Natural killer cell treated with Interleukin-12 subunit alpha and Interleukin-12 subunit beta and Interleukin-15 and Interleukin-18, amount 100 ng/mL, for 72 hours (primary cell): Measurements from ENCODE around the gene ATG12. TPM values are rescaled to one million over a fixed set of nuclear protein-coding genes. Genes with fewer than 3 reads are reported as not detected.
"Not testable (repeated sequence)": the region's sequence is repeated elsewhere in the genome, so short reads cannot be mapped to it uniquely, and the experiment has no call there.

Source experiments
- ATAC-seq, 2 donors: fragments of 150-1000 bp; cut with Tn5 transposase in 1 of 2; sonication (Bioruptor Pico), chemical (Tn5 transposase) in 1 of 2; 2 replicates each; pipeline ENCODE4 v1.10.0; 2021
- DNase-seq: peaks from one replicate; pipeline ENCODE4 v3.0.0; 2022; ENCODE audit warnings: low spot score
- H3K27ac Mint-ChIP-seq, 2 donors: 1 replicate in 1 of 2; 2 replicates in 1 of 2; pipeline ENCODE4 v1.8.0; 2022; ENCODE audit warnings: mixed read lengths in 2 of 2, mild to moderate bottlenecking in 1 of 2, moderate library complexity in 1 of 2
- H3K27me3 Mint-ChIP-seq, 2 donors: 1 replicate in 1 of 2; 2 replicates in 1 of 2; pipeline ENCODE4 v1.8.0; 2022; ENCODE audit warnings: mixed read lengths in 2 of 2
- H3K36me3 Mint-ChIP-seq: one replicate; pipeline ENCODE4 v1.8.0; 2022; ENCODE audit warnings: mixed read lengths
- H3K4me1 Mint-ChIP-seq, 2 donors: 1 replicate in 1 of 2; 2 replicates in 1 of 2; pipeline ENCODE4 v1.8.0; 2022; ENCODE audit warnings: low read depth in 2 of 2, mixed read lengths in 2 of 2, mild to moderate bottlenecking in 1 of 2
- H3K4me3 Mint-ChIP-seq: one replicate; pipeline ENCODE4 v1.8.0; 2022; ENCODE audit warnings: mixed read lengths
- H3K9me3 Mint-ChIP-seq: 2 replicates; pipeline ENCODE4 v1.8.0; 2022; ENCODE audit warnings: mixed read lengths
- total RNA-seq, 2 donors: library from RNA; stranded (reverse); gene quantifications; one replicate each; pipeline ENCODE4 v1.2.3, GENCODE V29; 2022

ATG12 gene
- total RNA-seq = 10 to 100 TPM; 35.1 to 63.9 TPM

DNA sequence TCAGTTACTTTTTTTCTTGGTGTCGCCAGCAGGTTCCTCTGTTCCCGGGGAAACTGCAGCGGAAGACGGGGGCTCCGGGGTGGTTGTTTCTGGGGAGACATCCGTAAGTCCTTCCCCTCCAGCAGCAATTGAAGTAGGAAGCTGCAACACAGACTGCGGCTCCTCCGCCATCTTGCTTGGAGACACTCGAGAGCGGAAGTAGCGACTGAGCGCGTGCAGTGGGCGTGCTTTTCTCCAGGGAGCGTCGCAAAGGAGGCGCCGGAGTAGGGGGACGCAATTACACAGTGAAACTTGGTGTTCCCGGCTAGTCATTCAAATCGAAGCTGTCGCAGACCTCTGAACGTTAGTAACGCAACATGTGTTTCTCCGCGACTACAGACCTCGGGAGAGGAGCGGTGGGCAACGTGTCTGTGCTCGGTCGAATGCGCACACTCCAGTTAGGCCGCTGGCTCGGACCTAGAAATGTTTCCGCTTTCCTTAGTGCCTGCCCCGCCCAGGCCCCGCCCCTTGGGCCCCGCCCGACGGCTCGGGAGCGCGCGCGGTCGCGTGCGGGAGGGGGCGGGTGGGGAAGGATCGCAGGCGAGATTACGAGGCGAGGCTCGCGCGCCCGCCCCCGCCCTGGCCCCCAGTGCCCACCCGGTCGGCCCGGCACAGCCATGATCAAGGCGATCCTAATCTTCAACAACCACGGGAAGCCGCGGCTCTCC lies at the start of gene ATG12, which contains the start of gene AP3S1:
Gene ATG12, minus strand, starts transcription at position 184 of the 707 bp plus-strand sequence. Its CDS starts 13 bp downstream, at position 171.
Gene AP3S1, plus strand, starts transcription at position 554 of the 707 bp plus-strand sequence. Its CDS starts 103 bp downstream, at position 657.
- Mint-ChIP-seq H3K9me3 (no peaks in the 10 kb centered on the region), H3K4me3 (peak within 1 kb of the TSS; percentile 94), H3K27me3 (no peaks in the 10 kb centered on the region), H3K4me1 (peaks cover 40 to 49% of the 10 kb centered on the region in 2 donors), H3K36me3 (peaks cover 9% of the 10 kb centered on the region), H3K27ac (peak within 1 kb of the TSS; percentile 90 to 99)
- peak; percentile 92 for DNase-seq
- peak; percentile 93 for ATAC-seq

DNA sequence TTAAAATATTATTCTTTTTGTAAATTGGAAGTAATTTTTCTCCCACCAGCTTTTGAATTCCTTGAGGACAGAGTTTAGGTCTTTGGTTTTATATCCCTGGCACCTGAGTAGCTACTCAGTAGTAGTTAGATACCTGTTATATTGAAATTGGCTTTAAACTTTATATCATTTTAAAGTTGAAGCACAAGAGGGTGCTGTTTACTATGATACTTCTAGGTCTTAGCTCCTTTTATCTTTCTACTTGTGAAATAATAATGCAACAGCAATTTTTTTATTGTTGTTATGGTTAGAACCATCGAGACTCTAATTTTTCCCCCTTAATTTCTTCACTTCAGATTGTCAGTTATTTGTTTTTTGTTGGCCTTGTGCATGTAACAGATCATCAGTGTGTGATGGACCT lies 46.7 kb upstream of the ATG12 start:
- no peak overlapping the region for H3K27ac Mint-ChIP-seq
- no peaks in the 10 kb centered on the region for H3K9me3 Mint-ChIP-seq
- no peaks in the 10 kb centered on the region for H3K36me3 Mint-ChIP-seq
- no peaks in the 10 kb centered on the region for H3K27me3 Mint-ChIP-seq
- H3K4me1 Mint-ChIP-seq = no peaks in the 10 kb centered on the region
- ATAC-seq (no peak), DNase-seq (no peak)
- no peak overlapping the region for H3K4me3 Mint-ChIP-seq

DNA sequence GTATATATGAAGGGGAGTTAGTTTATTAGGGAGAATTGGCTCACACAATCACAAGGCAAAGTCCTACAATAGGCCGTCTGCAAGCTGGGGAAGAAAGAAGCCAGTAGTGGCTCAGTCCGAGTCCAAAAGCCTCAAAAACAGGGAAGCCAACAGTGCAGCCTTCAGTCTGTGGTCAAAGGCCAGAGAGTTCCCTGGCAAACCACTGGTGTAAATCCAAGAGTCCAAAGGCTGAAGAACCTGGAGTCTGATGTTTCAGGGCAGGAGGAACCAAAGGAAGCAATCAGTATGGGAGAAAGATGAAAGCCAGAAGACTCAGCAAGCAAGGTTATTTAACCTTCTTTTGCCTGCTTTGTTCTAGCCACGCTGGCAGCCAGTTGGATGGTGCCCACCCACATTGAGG lies 43.8 kb upstream of the ATG12 start:
- H3K27me3 Mint-ChIP-seq, H3K4me3 Mint-ChIP-seq, H3K9me3 Mint-ChIP-seq, DNase-seq, H3K27ac Mint-ChIP-seq, H3K36me3 Mint-ChIP-seq, ATAC-seq: not testable (repeated sequence)
- peaks cover 13% of the 10 kb centered on the region in 2 donors for H3K4me1 Mint-ChIP-seq

DNA sequence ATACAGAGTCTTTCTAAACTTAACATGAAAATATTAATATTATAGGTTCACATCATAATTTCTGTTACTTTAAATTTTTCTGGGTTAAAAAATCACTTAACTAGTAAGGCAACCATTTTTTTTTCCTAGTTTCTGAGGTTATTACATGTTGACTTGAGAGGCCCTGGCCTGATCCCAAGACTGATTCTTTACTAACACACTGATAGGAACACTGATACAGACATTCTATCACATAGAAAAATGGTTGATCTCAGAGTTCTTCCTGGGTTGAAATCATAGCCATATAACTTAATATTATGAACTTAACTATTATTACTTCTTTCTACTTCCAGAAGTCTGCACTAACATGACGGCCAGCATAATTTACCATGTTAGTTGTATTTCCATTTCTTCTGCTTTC lies 43.3 kb upstream of the ATG12 start:
- no peak for DNase-seq
- H3K4me3 Mint-ChIP-seq = no peak overlapping the region
- H3K4me1 Mint-ChIP-seq = peaks cover 15% of the 10 kb centered on the region in 2 donors
- H3K27me3 Mint-ChIP-seq = no peaks in the 10 kb centered on the region
- H3K9me3 Mint-ChIP-seq = peaks cover 5% of the 10 kb centered on the region
- no peak for ATAC-seq
- no peak overlapping the region for H3K27ac Mint-ChIP-seq
- H3K36me3 Mint-ChIP-seq = peaks cover 9% of the 10 kb centered on the region

DNA sequence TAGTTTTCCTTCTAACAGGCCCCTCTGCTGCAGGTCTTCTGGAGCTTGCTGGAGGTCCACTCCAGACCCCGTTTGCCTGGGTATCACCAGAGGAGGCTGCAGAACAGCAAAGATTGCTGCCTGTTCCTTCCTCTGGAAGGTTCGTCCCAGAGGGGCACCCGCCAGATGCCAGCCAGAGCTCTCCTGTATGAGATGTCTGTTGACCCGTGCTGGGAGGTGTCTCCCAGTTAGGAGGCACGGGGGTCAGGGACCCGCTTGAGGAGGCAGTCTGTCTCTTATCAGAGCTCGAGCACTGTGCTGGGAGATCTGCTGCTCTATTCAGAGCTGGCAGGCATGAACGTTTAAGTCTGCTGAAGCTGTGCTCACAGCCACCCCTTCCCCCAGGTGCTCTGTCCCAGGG lies 41.1 kb upstream of the ATG12 start:
- peaks cover 18 to 21% of the 10 kb centered on the region in 2 donors for H3K4me1 Mint-ChIP-seq
- ATAC-seq, H3K9me3 Mint-ChIP-seq, H3K27ac Mint-ChIP-seq, H3K4me3 Mint-ChIP-seq, H3K36me3 Mint-ChIP-seq, DNase-seq, H3K27me3 Mint-ChIP-seq: not testable (repeated sequence)

DNA sequence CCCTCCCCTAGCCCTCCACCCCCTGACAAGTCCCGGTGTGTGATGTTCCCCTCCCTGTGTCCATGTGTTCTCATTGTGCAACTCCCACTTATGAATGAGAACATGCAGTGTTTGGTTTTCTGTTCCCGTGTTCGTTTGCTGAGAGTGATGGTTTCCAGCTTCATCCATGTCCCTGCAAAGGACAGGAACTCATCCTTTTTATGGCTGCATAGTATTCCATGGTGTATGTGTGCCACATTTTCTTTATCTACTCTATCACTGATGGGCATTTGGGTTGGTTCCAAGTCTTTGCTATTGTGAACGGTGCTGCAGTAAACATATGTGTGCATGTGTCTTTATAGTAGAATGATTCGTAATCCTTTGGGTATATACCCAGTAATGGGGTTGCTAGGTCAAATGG lies 36.0 kb upstream of the ATG12 start:
- H3K36me3 Mint-ChIP-seq, H3K4me3 Mint-ChIP-seq, ATAC-seq, H3K27ac Mint-ChIP-seq, H3K9me3 Mint-ChIP-seq, DNase-seq, H3K27me3 Mint-ChIP-seq: not testable (repeated sequence)
- H3K4me1 Mint-ChIP-seq = peaks cover 18 to 21% of the 10 kb centered on the region in 2 donors

DNA sequence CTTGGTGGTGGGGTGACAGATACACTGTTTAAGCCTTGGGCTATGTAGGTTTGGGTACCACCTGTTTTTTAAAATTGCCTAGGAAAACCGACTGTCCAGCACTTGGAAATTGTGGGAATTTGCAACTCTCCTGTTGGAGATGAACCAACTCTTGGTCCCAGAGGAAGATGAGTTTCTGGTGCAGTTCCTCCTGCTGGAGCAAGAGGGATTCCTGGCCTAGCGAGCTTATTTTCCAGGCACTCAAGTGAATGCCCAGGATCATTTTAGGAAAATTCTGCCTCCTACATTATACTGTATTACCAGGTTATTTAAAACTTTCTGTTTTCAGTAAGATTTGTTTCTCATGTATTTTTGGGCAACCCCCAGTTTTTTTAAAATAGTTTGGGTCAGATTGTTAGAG lies 34.1 kb upstream of the ATG12 start:
- Mint-ChIP-seq H3K27ac (no peak overlapping the region), H3K4me1 (peaks cover 7 to 10% of the 10 kb centered on the region in 2 donors), H3K27me3 (no peaks in the 10 kb centered on the region), H3K9me3 (no peaks in the 10 kb centered on the region), H3K4me3 (no peak overlapping the region), H3K36me3 (peaks cover 12% of the 10 kb centered on the region)
- ATAC-seq = no peak
- no peak for DNase-seq

DNA sequence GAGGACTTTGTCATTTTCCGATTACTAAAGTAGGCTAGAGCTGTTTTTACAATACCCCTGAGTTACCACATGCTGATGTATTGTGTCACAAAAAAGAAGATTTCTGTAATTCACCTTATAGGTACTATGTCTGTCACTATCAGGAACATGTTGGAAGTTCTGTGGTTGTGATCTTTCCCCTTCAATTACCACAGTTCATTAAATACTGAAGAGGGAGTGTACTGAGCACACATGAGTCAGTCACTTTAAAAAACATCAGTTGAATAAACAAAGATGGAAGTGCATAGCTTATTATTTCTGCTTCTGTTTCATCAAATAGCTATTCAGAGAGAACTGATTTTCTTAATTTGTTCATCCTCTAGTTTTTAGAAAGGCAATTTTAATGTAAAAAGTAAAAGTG lies 32.0 kb upstream of the ATG12 start:
- Mint-ChIP-seq H3K27ac (no peak overlapping the region), H3K4me3 (no peak overlapping the region), H3K4me1 (peaks cover 0 to 4% of the 10 kb centered on the region in 2 donors), H3K27me3 (no peaks in the 10 kb centered on the region), H3K9me3 (no peaks in the 10 kb centered on the region), H3K36me3 (peaks cover 10% of the 10 kb centered on the region)
- ATAC-seq (no peak), DNase-seq (no peak)

DNA sequence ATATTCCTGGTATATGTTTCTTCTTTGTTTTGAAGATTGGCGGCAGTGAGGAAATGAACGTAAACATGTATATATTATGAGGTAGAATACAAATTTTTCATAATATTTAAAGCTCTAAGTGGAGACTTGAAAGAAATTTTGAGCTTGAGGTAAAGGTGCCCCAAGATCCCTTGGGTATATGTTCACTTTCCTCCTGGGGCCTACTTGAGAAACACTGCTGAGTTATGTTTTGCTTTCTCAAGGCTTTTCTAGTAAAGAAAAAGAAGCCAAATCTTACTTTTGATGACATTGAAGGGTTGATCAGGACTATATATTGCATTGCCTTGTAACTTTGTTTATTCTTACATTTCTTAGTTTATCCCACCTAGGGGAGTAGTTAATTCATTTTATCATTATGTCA lies 31.1 kb upstream of the ATG12 start:
- Mint-ChIP-seq H3K4me1 (peaks cover 0 to 4% of the 10 kb centered on the region in 2 donors), H3K27ac (no peak overlapping the region), H3K36me3 (peaks cover 10% of the 10 kb centered on the region), H3K4me3 (no peak overlapping the region), H3K9me3 (no peaks in the 10 kb centered on the region), H3K27me3 (no peaks in the 10 kb centered on the region)
- no peak for DNase-seq
- no peak for ATAC-seq

DNA sequence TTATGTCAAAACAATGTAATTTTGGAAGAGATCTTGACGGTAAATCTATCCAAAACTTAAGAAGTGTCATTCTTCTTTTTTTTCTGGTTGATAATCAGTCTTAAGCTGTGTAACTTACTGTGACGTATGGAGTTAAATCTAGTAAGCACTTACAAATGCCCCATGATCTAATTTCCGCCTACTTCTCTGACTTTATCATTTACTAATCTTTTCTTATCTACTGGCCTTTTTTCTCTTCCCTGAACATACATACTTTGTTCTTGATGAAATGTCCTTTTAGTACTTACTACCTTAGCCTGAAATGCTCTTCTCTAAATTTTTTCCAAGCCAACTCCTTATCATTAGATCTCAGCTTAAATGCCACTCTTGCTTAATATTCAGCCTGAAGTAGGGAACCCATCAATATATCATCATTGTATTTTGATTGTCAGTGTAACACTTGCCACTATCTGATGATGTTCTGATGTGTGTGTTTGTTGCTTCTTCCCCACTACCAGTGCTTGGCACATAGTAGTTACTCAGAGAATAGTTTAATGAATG lies 28.0 kb upstream of the ATG12 start:
- Mint-ChIP-seq H3K4me3 (no peak overlapping the region), H3K4me1 (peaks cover 0 to 4% of the 10 kb centered on the region in 2 donors), H3K36me3 (peaks cover 10% of the 10 kb centered on the region), H3K27me3 (no peaks in the 10 kb centered on the region), H3K9me3 (no peaks in the 10 kb centered on the region), H3K27ac (no peak overlapping the region)
- ATAC-seq = no peak
- DNase-seq = no peak

DNA sequence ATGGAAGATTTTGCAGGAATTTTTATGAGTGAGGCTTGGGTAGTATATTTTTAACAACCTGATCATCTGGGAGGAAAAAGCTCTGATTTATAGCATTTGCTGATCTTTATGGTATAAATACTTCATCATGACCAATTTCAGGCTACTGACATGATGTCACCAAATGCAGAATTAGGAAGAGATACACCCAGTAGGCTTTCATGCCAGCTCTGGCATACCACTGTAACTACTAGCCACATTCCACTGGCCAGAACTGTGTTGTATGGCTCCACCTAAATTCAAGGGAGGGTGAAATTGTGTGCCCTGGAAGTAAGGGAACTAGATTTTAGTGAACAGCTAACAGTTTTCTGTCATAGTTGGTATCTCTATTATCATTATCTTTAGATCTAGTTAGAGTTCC lies 18.0 kb upstream of the ATG12 start:
- ATAC-seq (no peak), DNase-seq (no peak)
- Mint-ChIP-seq H3K27ac (no peak overlapping the region), H3K4me1 (peaks cover 15 to 26% of the 10 kb centered on the region in 2 donors), H3K27me3 (no peaks in the 10 kb centered on the region), H3K9me3 (no peaks in the 10 kb centered on the region), H3K36me3 (no peaks in the 10 kb centered on the region), H3K4me3 (no peak overlapping the region)

DNA sequence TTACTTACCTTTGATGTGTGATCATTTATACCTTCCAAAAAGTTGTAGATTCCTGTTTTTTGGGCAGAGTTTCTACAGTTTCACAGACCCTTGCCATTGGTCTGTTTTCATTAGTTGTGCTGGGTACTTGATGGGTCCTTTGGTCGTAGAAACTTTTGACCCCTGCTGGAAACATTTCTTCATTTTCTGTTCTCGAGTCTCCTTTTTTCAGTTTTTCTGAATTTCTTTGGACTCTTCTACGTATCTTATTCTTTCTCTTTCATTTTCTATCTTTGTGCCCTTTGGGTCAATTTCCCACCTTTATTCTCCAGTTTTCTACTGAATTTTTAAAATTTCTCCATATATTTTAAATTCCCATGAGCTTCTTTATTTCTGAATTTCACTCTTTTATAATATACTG lies 17.0 kb upstream of the ATG12 start:
- no peak for ATAC-seq
- DNase-seq = no peak
- Mint-ChIP-seq H3K9me3 (no peaks in the 10 kb centered on the region), H3K27me3 (no peaks in the 10 kb centered on the region), H3K27ac (no peak overlapping the region), H3K4me3 (peak overlapping the region; percentile 59), H3K4me1 (peaks cover 20 to 26% of the 10 kb centered on the region in 2 donors), H3K36me3 (no peaks in the 10 kb centered on the region)

DNA sequence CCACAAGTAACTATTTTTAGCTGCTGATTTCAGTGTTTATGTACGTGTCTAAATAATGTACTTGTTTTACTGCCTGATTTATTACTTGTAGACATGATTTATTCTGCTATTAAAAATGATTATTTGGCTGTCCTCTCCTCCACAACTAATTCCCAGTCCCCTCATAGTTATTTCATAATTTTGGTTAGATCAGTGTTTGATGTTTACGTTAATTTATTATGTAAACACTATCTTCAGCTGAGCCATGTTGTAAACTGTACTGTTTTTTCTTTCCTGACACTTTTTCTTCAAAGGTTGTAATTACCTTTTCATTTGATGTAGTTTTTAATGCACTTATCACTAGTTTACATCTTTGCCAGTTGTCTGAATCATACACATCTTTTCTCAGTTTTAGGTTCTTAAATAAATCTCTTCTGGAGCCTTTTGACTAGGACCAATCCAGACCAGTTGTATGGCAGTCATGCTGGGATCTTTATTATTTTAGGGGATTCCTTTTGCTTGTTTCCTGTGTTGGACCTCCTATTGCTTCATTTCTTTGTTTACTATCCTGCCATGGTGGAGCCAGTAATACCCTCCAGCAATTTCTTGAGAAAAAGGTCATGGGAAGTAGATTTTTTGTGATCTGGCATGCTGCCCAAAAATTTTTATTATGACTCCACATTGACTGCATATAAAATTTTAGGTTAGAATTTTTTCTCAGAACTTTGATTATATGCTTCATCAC lies 16.4 kb upstream of the ATG12 start:
- ATAC-seq (no peak), DNase-seq (no peak)
- no peaks in the 10 kb centered on the region for H3K9me3 Mint-ChIP-seq
- H3K4me1 Mint-ChIP-seq = peaks cover 24 to 26% of the 10 kb centered on the region in 2 donors
- no peaks in the 10 kb centered on the region for H3K36me3 Mint-ChIP-seq
- no peak overlapping the region for H3K27ac Mint-ChIP-seq
- H3K27me3 Mint-ChIP-seq = no peaks in the 10 kb centered on the region
- peak overlapping the region; percentile 59 for H3K4me3 Mint-ChIP-seq

DNA sequence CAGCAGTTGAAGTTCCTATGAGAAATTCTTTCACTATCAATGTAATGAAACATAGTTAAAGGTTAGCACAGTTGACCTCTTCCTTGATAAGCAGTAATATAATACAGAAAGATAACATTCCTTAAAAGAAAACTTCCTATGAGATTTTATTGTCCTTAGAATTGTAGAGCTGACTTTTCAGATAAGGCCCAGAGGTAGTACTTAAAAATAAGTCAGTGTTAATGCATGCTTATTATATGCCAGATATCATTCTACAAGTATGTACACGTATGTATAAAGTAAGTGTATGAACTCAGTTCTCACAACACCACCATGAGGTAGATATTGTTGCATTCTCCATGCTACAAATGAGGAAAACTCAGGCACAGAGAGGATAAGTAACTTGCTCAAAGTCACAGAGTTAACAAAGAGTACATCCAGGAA lies 15.7 kb upstream of the ATG12 start:
- ATAC-seq = no peak

More for the DNA sequence above, 15.7 kb upstream of the ATG12 start:
- Mint-ChIP-seq H3K4me3 (no peak overlapping the region), H3K4me1 (peaks cover 24 to 26% of the 10 kb centered on the region in 2 donors), H3K27me3 (no peaks in the 10 kb centered on the region), H3K36me3 (no peaks in the 10 kb centered on the region), H3K27ac (no peak overlapping the region), H3K9me3 (no peaks in the 10 kb centered on the region)
- DNase-seq = no peak
